Neural crest cell (in vitro differentiated cells): Measurements from ENCODE around the gene ZDHHC5. TPM values are rescaled to one million over a fixed set of nuclear protein-coding genes. Genes with fewer than 3 reads are reported as not detected.

Experiments
- DNase-seq: peaks from one replicate; pipeline ENCODE4 v3.0.0; 2021; ENCODE audit warnings: low read depth, mixed read lengths, low spot score
- H3K27ac Mint-ChIP-seq: one replicate; pipeline ENCODE4 v1.8.0; 2021; ENCODE audit warnings: mild to moderate bottlenecking, mixed read lengths; ENCODE audit not compliant: unreplicated experiment
- H3K27me3 Mint-ChIP-seq: 2 replicates; pipeline ENCODE4 v1.8.0; 2021; ENCODE audit warnings: low read depth, mild to moderate bottlenecking, mixed read lengths
- H3K36me3 Mint-ChIP-seq: 2 replicates; pipeline ENCODE4 v1.8.0; 2021; ENCODE audit warnings: low read depth, mild to moderate bottlenecking, mixed read lengths
- H3K4me1 Mint-ChIP-seq: 2 replicates; pipeline ENCODE4 v1.8.0; 2021; ENCODE audit warnings: mixed read lengths
- H3K4me3 Mint-ChIP-seq: one replicate; pipeline ENCODE4 v1.8.0; 2021; ENCODE audit warnings: mild to moderate bottlenecking, mixed read lengths
- H3K9me3 Mint-ChIP-seq: 2 replicates; pipeline ENCODE4 v1.8.0; 2021; ENCODE audit warnings: mixed read lengths
- CTCF ChIP-seq: fragments of 200-600 bp; sonication (generic); conservative IDR thresholded peaks from 2 replicates; pipeline ENCODE4 v1.5.0; 2021; ENCODE audit warnings: antibody characterized with exemption, mild to moderate bottlenecking
- total RNA-seq: library from RNA; stranded (reverse); gene quantifications from 2 replicates; pipeline ENCODE4 v1.2.1, GENCODE V29; 2021

The ZDHHC5 gene
- total RNA-seq, 1 donor from 2014 or later: 50.1 TPM

- Mint-ChIP-seq H3K27me3 (peaks cover 51% of the 10 kb centered on the region), H3K9me3 (no peaks in the 10 kb centered on the region), H3K4me1 (peaks cover 92% of the 10 kb centered on the region), H3K36me3 (peaks cover 19% of the 10 kb centered on the region), H3K27ac (no peak overlapping the region), H3K4me3 (peak overlapping the region; percentile 93)
- peak; percentile 86 for DNase-seq
- peak; percentile 91 for TF ChIP-seq CTCF
These were observed 22.9 kb upstream of the ZDHHC5 start for GRCh38 chr11:57644748-57645688.

- H3K4me1 Mint-ChIP-seq: peaks cover 92% of the 10 kb centered on the region
- H3K27ac Mint-ChIP-seq: no peak overlapping the region
- no peak for DNase-seq
- peak overlapping the region; percentile 93 for H3K4me3 Mint-ChIP-seq
- no peak for TF ChIP-seq CTCF
- H3K27me3 Mint-ChIP-seq: peaks cover 56% of the 10 kb centered on the region
- H3K36me3 Mint-ChIP-seq: peaks cover 19% of the 10 kb centered on the region
- H3K9me3 Mint-ChIP-seq: no peaks in the 10 kb centered on the region
These were observed 22.2 kb upstream of the ZDHHC5 start for GRCh38 chr11:57645689-57646085.

GRCh38 chr11:57646194-57646798, 21.6 kb upstream of the ZDHHC5 start:
- H3K27me3 Mint-ChIP-seq: peaks cover 59% of the 10 kb centered on the region

GRCh38 chr11:57646799-57647303, 21.1 kb upstream of the ZDHHC5 start:
- no peak for DNase-seq
- Mint-ChIP-seq H3K27ac (peak overlapping the region; percentile 0), H3K27me3 (peaks cover 65% of the 10 kb centered on the region), H3K9me3 (peaks cover 5% of the 10 kb centered on the region), H3K36me3 (peaks cover 9% of the 10 kb centered on the region), H3K4me1 (peaks cover 91% of the 10 kb centered on the region), H3K4me3 (peak overlapping the region; percentile 93)
- TF ChIP-seq CTCF: no peak

More at GRCh38 chr11:57646194-57646798, 21.6 kb upstream of the ZDHHC5 start:
- Mint-ChIP-seq H3K36me3 (peaks cover 13% of the 10 kb centered on the region), H3K4me1 (peaks cover 92% of the 10 kb centered on the region), H3K27ac (peak overlapping the region; percentile 0), H3K9me3 (peaks cover 5% of the 10 kb centered on the region), H3K4me3 (peak overlapping the region; percentile 93)
- no peak for DNase-seq
- no peak for TF ChIP-seq CTCF

GRCh38 chr11:57647372-57647771, 20.5 kb upstream of the ZDHHC5 start:
- Mint-ChIP-seq H3K4me3 (peak overlapping the region; percentile 93), H3K9me3 (peaks cover 5% of the 10 kb centered on the region), H3K36me3 (peaks cover 9% of the 10 kb centered on the region), H3K27ac (no peak overlapping the region), H3K27me3 (peaks cover 65% of the 10 kb centered on the region), H3K4me1 (peaks cover 91% of the 10 kb centered on the region)
- DNase-seq: no peak
- TF ChIP-seq CTCF: no peak
